DMS79 treated with DMSO at 0.1 percent for 48 hours (cell line): ENCODE results near the gene CD3D.
"Not testable (repeated sequence)": the region's sequence is repeated elsewhere in the genome, so short reads cannot be mapped to it uniquely, and the experiment has no call there.

Source experiments
- DNase-seq: peaks from one replicate; lab custom pipeline; 2025; lab: John Stamatoyannopoulos, UW

Gene CD3D

DNA sequence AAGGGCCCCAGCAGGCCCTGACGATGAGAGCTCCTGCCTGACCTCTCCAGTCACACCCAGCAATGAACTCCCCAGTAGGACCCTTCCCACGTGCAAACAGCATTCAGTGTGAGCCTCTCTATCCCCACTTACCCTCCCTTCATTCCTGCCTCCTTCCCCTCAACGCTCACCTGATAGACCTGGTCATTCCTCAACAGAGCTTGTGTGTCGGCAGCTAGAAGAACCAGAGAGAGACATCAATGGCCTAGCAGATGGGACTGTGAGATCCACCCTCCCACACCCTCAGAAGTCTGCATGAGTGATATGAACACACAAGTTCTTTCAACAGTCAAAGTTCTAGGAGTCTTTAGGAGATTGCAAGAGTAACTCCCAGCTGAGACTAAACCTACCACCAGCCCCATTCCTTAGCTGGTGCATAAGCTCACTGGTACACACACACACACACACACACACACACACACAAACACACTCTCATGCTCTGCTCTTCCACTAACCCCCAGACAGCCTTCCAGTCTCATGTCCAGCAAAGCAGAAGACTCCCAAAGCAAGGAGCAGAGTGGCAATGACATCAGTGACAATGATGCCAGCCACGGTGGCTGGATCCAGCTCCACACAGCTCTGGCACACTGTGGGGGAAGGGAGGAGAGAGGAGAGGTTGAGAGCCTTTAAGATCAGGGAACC lies 3.1 kb downstream of the CD3D start:
- DNase-seq: no peak

DNA sequence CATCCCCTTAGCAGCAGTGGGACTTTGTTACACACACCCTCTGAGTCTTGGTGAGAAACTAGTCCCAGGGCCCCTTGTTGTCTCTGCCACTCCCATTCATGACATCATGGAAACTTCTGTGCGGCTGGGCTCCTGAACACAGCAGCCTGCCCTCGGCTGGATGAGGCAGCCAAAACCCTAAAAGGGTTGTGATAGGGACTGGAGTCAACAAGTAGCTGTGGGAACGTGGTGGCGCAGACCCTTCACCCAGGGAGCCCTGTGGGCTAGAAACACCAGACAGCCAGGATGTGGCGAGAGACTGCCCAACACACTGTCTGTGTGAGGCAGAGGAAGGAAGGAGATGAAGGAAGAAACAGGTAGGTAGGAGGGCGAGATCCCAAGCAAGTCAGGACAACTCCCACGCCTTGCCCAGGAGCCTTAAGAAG lies 3.9 kb downstream of the CD3D start:
- no peak for DNase-seq

DNA sequence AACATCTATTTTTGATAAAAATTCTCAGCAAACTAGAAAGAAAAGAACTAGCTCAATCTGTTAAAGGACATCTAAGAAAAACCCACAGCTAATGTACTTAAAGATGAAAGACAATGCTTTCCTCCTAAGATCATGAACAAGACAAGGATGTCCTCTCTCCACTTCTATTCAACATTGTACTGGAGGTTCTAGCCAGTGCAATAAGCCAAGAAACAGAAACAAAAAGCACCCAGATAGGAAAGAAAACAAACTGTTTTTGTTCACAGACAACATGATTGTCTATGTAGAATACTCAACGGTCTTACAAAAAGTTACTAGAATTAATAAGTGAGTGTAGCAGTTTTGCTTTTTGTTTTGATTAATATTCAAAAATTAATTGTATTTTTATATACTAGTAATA lies 7.8 kb downstream of the CD3D start:
- DNase-seq: no peak

DNA sequence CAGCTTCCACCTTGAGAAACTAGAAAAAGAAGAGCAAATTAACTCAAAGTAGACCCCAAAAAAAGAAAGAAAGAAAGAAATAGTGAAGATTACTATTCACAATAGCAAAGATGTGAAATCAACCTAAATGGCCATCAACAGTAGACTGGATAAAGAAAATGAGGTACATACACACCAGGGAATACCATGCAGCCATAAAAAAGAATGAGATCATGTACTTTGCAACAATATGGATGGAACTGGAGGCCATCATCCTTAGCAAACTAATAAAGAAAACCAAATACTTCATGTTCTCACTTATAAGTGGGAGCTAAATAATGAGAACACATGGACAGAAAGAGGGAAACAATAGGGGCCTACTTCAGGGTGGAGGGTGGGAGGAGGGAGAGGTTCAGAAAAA lies 13.8 kb downstream of the CD3D start:
- no peak for DNase-seq

DNA sequence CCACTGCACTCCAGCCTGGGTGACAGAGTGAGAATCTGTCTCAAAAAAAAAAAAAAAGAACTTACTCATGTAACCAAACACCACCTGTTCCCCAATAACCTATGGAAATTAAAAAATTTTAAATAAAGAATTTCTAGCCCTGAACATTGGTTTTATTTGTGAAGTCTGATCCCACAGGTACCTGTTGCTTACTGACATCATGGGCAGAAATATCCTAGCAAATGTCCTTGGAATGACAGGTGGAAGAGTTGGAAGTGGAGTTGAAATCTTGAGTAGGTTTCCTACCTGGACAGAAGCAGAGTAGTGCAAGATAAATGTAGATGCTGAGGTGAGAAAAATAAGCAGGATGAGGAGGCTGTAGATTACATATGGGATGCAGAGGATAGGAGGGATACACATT lies 17.2 kb downstream of the CD3D start:
- no peak for DNase-seq

DNA sequence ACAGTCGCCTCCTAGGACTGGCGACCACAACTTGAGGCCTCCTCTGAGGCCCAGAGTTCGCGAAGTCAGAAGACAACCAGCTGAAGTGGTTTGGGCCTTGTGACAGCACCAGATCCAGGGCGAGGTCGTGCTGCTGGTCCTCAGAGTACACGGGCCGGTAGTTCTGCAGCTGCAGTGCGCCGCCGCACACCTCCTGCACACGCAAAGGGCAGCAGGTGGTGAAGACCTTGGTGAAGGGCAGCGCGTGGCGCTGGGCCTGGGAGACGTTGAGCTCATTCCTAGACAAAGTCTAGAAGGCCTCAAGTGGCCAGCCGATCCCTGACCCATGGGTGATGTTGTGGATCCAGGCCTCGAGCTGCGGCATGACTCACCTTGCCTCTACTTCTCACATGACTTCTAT lies 19.8 kb downstream of the CD3D start:
- no peak for DNase-seq

DNA sequence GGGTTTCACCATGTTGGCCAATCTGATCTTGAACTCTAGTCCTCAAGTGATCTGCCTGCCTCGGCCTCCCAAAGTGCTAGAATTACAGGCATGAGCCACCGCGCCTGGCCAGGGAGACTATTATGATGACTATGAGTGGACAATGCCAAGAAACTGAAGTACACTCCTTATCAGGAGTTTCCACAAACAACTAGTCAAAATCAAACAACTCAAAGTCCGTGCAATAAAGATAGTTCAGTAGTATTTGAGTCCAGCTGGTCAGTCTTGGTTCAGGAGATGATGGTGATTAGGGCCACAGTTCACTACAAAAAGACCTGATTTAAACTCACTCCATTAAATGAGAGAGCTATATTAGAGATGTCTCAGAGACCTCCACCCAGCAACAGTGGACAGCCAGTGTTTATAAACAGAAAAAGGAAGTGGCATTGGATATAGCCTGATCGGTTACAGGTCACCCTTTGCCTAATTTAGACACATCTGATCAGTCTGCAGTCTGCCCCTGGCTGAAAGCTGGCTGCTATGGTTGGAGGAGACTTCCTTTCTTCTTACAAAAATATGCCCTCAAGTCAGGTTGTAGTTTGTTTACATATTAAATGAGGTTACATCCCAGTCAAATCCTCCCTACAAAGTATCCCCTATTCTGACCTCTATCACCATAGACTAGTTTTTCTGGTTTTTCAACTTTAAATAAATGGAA lies 21.0 kb downstream of the CD3D start:
- no peak for DNase-seq

DNA sequence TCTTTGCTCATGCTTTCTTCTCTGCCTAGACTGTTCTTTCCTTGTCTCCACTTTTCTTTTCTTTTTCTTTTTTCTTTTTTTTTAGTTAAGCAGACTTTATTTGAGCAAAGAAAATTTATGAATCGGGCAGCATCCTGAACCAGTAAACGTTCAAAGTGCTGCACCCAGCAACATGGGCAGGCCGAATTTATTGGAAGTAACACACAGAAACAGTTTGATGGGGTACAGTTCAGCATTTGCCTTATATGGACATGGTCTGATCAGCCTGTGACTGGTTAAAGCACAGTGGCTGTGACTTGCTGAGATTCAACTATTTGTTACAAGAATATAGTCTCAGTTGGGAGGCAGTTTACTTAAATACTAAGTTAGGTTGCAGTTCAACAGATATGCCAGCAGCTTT lies 22.0 kb downstream of the CD3D start:
- DNase-seq: no peak

DNA sequence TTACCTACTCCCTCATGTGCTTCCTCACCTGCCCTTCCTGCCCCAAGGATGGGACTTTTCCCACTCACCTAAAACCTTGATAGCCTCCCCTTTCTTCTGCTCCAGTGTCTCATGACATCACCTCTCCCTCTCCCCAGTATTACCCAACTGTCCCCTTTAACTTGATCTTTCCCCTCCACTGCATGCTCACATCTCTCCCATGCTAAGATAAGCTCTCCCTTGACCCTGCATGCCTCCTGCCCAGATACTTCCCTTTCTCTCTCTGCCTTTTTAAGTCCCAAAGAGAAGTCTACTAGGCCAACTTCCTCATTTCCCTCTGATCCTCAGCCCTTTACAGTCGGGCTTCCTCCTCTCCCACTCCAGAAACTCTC lies 23.2 kb downstream of the CD3D start:
- no peak for DNase-seq

DNA sequence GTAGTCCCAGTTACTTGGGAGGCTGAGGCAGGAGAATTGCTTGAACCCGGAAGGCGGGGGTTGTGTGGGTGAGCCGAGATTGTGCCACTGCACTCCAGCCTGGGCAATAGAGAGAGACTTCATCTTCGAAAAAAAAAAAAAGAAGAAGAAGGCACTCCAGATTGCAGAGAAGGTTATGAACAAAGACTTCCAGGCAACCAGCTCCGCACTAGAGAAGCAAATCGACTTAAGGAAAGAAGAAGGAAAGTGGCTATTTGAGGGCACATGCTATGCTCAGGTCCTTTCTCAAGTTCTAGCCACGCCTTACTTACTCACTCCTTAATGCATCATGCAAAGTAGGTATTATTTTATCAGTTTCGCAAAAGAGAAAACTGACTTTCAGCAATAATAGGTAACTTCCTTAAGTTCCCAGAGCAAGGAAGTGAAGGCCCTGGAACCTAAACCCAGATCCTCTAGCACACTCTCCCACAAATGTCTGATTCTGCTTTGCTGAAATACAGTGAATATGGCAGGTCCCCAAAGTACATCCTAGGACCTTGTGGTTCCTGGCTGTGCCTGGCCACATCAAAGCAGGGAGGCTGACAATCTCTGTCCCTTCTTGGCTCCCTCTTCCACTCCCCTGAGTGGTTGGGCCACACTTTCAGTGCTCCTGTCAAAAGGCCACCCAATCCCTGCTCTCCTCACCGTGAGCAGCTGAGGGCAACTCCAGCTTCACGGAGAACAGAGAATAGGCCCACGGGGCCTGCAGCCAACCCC lies 23.7 kb downstream of the CD3D start:
- no peak for DNase-seq

DNA sequence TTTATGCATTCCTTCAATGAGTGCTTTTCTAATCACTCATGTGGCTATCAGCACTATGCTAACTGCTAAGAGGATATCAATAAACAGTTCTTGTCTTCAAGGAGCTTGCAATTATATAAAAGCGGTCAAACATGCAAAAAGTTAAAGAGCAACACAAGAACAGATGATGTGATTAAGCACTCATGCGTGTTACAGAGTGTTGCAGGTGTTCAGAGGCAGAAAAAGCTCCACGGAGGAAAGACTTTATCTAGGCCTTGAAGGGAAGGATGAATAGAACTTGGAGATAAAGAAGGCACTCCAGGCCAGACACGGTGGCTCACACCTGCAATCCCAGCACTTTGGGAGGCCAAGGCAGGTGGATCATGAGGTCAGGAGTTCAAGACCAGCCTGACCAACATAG lies 24.4 kb downstream of the CD3D start:
- DNase-seq: no peak

DNA sequence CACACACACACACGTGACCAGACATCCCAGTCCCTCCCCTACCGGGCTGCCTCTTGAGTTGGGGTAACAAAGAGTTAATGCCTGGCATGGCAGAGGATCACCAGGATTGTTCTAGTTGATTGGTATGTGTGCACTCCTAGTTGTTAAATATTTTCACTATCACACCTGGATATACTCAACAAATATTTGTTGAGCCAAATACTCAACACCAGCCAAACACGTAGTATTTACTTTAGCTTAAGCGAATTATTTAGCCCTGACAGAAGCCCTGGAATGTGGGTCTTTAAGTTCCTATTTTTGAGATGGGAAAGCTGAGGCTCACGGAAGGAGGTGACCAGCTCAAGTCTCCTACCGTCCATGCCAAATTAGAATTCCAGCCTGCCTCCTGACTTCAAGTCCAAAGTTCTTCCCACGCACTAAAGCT lies 27.5 kb downstream of the CD3D start:
- no peak for DNase-seq

DNA sequence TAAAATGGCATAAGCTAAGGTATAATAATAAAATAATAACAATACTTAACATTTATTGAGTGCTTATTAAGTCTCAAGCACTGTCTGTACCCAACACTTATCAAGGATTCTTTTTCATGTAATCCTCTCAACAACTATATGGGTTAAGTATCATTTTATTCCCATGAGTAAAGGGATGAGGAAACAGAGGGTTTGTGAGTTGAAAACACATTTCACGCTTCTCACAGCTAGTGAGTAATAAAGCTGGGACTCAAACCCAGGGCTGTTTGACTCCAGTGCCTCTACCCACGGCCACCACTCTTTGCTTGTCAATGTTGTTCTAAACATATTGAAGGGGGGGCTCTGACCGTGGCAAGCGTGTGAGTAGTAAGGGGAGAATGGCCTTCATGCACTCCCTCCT lies 29.3 kb downstream of the CD3D start:
- DNase-seq: no peak

DNA sequence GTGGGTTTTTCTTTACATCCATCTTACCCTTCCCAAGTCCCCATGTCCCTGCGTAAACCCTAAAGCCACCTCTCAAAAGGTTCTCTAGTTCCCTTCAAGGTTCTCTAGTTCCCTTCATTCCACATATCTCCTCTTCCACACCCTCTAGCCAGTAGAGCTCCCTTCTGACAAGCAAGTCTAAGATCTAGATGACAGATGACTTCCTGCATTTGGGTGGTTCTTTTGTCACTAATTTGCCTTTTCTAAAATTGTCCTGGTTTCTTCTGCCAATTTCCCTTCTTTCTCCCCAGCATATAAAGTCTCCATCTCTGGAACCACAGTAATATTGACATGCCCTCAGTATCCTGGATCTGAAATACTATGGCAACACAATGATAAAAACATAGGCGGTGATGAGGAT lies 30.2 kb downstream of the CD3D start:
- DNase-seq: no peak

DNA sequence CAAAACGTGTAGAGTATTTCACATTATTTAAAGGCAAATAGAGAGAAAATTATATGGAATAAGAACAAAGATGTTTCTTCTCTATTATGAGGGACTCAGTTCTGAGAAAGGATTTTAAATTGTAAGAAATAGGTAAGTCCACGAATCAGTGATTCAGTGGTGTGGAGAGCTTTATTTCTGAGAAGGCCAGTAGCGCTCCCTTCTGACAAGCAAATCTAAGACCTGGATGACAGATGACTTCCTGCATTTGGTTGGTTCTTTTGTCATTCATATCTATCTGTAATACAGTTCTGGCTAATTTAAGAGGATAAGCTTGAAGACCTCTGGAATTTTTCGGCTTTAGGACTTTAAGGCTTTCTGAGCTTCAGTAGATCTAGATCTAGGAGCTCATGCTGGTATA lies 31.0 kb downstream of the CD3D start:
- DNase-seq: no peak

DNA sequence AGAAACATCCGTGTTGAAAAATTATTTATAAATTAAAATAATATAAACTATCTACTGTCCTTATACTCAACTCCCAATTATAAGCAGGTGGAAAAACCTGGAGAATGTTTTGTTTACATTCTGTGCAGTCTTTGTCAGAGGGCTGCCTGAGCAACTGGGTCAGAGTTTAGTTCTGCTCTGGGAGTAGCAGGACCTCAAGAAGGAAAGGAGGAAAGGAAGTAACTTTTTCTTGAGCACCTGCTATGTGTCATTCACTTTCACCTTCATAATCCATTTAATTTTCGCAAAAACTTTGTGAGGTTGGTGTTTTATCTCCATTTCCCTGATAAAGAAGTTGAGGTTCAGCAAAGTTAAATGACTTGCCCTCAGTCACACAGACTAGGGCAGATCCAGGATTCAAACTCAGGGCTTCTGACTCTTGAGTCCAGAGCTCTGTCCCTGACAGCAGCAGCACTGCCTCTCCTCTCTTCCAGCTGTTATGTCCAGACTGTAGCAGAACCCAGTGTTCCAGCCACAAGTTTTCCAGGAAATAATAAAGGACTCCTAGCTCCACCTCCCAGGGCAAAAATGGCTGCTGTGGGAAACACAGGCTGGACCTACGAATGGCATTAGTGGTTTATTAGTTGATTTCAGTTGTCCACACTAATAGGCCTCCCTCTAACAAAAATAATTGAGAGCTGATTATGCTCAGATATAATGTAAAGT lies 31.6 kb downstream of the CD3D start:
- no peak for DNase-seq

DNA sequence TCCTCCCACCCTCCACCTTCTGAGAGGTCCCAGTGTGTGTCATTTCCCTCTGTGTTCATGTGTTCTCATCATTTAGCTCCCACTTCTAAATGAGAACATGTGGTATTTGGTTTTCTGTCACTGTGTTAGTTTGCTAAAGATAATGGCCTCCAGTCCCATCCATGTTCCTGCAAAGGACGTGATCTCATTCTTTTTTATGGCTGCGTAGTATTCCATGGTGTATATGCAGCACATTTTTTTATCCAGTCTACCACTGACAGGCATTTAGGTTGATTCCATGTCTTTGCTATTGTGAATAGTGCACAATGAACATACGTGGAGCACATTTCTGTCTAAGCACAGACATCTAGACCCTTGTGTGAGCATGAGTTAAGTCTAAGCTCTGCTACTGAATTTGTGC lies 32.2 kb downstream of the CD3D start:
- DNase-seq: no peak

DNA sequence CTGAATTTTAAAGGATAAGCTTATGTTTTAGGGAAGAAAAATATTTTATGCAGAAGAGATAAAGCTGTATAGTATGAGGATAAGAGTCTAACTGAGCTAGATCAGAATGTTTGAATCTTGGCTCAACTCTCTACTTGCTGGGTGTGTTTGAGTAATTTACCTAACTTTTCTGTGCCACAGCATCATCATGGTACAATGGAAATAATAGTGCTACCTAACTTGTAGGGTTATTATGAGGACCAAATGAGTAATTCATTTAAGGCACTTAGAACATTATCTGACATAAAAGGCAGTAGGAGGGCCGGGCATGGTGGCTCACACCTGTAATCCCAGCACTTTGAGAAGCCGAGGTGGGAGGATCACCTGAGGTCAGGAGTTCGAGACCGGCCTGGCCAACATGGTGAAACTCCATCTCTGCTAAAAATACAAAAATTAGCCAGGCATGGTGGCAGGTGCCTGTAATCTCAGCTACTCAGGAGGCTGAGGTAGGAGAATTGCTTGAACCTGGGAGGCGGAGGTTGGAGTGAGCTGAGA lies 33.4 kb downstream of the CD3D start:
- not testable (repeated sequence) for DNase-seq

DNA sequence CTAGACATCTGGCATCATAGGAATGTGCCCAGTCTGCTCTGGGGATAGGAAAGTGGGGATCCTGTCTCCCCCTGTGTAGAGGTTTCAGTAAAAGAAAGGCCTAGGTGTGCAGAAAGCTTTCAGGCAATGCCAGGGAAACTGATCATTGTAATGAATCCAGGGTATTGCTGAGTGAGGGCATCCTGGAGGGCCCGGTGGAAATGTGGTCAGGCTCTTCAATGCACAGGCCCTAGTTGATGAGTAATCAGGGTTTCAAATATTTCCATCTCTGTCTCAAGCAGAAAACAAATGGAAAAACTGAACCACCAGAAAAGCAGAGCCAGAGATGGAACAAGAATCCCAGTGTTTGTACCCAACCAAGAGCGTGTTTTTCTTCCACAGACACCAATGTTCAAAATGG lies 35.9 kb downstream of the CD3D start:
- no peak for DNase-seq

DNA sequence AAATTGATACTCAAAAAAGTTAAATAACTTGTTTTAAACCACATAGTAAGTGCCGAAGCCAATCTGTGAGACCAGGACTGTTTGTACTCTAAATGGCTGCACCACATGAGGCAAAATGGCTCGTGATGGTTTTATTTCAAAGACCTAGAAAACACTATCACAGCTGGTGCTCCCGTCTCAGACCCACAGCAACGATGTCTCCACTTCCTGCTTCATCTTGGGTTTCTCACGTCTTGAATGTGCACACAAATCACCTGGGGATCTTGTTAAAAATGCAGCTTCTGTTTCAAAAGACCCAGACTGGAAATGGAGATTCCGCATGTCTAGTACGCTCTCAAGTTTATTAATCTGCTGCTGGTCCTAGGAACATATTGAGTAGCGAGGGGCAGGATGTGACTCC lies 36.8 kb downstream of the CD3D start:
- no peak for DNase-seq

DNA sequence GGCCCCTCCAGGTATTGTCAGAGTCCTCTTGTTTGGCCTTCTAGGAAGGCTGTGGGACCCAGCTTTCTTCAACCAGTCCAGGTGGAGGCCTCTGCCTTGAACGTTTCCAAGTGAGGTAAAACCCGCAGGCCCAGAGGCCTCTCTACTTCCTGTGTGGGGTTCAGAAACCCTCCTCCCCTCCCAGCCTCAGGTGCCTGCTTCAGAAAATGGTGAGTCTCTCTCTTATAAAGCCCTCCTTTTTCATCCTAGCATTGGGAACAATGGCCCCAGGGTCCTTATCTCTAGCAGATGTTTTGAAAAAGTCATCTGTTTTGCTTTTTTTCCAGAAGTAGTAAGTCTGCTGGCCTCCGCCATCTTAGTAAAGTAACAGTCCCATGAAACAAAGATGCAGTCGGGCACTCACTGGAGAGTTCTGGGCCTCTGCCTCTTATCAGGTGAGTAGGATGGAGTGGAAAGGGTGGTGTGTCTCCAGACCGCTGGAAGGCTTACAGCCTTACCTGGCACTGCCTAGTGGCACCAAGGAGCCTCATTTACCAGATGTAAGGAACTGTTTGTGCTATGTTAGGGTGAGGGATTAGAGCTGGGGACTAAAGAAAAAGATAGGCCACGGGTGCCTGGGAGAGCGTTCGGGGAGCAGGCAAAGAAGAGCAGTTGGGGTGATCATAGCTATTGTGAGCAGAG lies 37.8 kb downstream of the CD3D start, which contains the start of gene CD3E:
TSS of gene CD3E (plus strand) at position 163 of the 681 bp plus-strand sequence. CDS start at position 386, 223 bp downstream.
- no peak for DNase-seq

DNA sequence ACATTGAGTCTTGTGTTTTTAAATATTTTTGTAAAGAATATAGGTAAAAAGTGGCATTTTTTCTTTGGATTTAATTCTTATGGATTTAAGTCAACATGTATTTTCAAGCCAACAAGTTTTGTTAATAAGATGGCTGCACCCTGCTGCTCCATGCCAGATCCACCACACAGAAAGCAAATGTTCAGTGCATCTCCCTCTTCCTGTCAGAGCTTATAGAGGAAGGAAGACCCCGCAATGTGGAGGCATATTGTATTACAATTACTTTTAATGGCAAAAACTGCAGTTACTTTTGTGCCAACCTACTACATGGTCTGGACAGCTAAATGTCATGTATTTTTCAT lies 38.3 kb downstream of the CD3D start:
- DNase-seq: no peak
